ENCODE measurements around the gene FERMT3. TPM values are rescaled to one million over a fixed set of nuclear protein-coding genes. Genes with fewer than 3 reads are reported as not detected.

Gene FERMT3
- total and polyA plus RNA-seq, 2 of the 13 experiments (the other 11 are each of a cell fraction or from before 2014, with no cell fraction given), result 0.29 TPM; not detected in 1

DNA sequence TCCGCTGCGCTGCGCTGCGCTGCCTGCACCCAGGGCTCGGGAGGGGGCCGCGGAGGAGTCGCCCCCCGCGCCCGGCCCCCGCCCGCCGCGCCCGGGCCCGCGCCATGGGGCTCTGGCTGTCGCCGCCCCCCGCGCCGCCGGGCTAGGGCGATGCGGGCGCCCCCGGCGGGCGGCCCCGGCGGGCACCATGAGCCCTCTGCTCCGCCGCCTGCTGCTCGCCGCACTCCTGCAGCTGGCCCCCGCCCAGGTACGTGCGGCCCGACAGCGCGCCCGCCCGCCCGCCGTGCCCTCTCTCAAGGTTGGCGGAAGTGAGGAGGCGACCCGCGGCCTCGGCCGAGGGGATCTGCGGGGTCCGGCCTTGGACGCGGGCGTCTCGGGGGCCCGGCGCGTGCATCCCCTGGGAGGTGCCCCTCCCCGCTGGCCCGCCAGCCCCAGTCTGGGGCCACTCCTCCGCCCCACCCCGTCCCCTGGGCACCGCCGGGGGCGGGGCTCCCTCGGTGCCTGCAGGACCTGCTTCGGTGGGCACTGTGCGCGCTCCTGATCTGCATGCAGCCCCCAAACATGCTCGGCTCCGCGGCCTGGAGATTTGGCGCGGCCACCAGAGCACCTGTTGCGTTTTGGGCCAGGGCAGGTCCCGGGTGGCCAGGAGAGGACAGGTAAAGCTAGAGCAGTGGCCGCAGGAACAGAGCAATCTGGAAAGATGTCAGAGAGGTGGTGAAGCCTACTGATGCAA lies 28.3 kb downstream of the FERMT3 start (continued):
- TF ChIP-seq AHR (CRISPR knock-in tag; IDR thresholded peaks at IDR 0.05) (0 out of 2 replicates have a peak, but pooled peaks have one; percentile 59), TMF1 (CRISPR knock-in tag; IDR thresholded peaks at IDR 0.05; ENCODE audit: low read depth) (no peak), HMG20A (CRISPR knock-in tag; IDR thresholded peaks at IDR 0.05; ENCODE audit: borderline replicate concordance) (no peak), SAP130 (CRISPR knock-in tag; IDR thresholded peaks at IDR 0.05; ENCODE audit: low read depth) (peak; percentile 81), ZNF737 (CRISPR knock-in tag; IDR thresholded peaks at IDR 0.05; ENCODE audit: borderline replicate concordance) (no peak), HHEX (CRISPR knock-in tag; IDR thresholded peaks at IDR 0.05) (no peak), TEAD2 (CRISPR knock-in tag; IDR thresholded peaks at IDR 0.05) (no peak), AFF4 (CRISPR knock-in tag; IDR thresholded peaks at IDR 0.05) (no peak)
- TF ChIP-seq, protein P1, sequence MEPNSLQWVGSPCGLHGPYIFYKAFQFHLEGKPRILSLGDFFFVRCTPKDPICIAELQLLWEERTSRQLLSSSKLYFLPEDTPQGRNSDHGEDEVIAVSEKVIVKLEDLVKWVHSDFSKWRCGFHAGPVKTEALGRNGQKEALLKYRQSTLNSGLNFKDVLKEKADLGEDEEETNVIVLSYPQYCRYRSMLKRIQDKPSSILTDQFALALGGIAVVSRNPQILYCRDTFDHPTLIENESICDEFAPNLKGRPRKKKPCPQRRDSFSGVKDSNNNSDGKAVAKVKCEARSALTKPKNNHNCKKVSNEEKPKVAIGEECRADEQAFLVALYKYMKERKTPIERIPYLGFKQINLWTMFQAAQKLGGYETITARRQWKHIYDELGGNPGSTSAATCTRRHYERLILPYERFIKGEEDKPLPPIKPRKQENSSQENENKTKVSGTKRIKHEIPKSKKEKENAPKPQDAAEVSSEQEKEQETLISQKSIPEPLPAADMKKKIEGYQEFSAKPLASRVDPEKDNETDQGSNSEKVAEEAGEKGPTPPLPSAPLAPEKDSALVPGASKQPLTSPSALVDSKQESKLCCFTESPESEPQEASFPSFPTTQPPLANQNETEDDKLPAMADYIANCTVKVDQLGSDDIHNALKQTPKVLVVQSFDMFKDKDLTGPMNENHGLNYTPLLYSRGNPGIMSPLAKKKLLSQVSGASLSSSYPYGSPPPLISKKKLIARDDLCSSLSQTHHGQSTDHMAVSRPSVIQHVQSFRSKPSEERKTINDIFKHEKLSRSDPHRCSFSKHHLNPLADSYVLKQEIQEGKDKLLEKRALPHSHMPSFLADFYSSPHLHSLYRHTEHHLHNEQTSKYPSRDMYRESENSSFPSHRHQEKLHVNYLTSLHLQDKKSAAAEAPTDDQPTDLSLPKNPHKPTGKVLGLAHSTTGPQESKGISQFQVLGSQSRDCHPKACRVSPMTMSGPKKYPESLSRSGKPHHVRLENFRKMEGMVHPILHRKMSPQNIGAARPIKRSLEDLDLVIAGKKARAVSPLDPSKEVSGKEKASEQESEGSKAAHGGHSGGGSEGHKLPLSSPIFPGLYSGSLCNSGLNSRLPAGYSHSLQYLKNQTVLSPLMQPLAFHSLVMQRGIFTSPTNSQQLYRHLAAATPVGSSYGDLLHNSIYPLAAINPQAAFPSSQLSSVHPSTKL (CRISPR knock-in tag; IDR thresholded peaks at IDR 0.05), result peak; percentile 45; the same call in 1 of the 2 replicates
- TF ChIP-seq, protein P2, sequence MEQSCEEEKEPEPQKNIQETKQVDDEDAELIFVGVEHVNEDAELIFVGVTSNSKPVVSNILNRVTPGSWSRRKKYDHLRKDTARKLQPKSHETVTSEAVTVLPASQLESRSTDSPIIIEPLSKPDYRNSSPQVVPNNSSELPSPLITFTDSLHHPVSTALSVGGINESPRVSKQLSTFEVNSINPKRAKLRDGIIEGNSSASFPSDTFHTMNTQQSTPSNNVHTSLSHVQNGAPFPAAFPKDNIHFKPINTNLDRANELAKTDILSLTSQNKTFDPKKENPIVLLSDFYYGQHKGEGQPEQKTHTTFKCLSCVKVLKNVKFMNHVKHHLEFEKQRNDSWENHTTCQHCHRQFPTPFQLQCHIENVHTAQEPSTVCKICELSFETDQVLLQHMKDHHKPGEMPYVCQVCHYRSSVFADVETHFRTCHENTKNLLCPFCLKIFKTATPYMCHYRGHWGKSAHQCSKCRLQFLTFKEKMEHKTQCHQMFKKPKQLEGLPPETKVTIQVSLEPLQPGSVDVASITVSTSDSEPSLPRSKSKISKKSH (CRISPR knock-in tag; IDR thresholded peaks at IDR 0.05; ENCODE audit: borderline replicate concordance), result no peak; the same call in 1 of the 2 replicates
- TF ChIP-seq, protein P3, sequence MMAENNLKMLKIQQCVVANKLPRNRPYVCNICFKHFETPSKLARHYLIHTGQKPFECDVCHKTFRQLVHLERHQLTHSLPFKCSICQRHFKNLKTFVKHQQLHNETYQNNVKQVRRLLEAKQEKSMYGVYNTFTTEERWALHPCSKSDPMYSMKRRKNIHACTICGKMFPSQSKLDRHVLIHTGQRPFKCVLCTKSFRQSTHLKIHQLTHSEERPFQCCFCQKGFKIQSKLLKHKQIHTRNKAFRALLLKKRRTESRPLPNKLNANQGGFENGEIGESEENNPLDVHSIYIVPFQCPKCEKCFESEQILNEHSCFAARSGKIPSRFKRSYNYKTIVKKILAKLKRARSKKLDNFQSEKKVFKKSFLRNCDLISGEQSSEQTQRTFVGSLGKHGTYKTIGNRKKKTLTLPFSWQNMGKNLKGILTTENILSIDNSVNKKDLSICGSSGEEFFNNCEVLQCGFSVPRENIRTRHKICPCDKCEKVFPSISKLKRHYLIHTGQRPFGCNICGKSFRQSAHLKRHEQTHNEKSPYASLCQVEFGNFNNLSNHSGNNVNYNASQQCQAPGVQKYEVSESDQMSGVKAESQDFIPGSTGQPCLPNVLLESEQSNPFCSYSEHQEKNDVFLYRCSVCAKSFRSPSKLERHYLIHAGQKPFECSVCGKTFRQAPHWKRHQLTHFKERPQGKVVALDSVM (CRISPR knock-in tag; IDR thresholded peaks at IDR 0.05), result no peak
- TF ChIP-seq, protein P4, sequence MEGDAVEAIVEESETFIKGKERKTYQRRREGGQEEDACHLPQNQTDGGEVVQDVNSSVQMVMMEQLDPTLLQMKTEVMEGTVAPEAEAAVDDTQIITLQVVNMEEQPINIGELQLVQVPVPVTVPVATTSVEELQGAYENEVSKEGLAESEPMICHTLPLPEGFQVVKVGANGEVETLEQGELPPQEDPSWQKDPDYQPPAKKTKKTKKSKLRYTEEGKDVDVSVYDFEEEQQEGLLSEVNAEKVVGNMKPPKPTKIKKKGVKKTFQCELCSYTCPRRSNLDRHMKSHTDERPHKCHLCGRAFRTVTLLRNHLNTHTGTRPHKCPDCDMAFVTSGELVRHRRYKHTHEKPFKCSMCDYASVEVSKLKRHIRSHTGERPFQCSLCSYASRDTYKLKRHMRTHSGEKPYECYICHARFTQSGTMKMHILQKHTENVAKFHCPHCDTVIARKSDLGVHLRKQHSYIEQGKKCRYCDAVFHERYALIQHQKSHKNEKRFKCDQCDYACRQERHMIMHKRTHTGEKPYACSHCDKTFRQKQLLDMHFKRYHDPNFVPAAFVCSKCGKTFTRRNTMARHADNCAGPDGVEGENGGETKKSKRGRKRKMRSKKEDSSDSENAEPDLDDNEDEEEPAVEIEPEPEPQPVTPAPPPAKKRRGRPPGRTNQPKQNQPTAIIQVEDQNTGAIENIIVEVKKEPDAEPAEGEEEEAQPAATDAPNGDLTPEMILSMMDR (CRISPR knock-in tag; IDR thresholded peaks at IDR 0.05), result peak; percentile 22; the same call in 1 of the 2 replicates
